ENCODE data around the gene L1CAM.

L1CAM gene

GRCh38 chrX:153830640-153831428, 55.1 kb downstream of the L1CAM start:
- H3K4me3 Mint-ChIP-seq, result peak overlapping the region; percentile 31

GRCh38 chrX:153829799-153830639, 56.0 kb downstream of the L1CAM start, which contains the start of gene PDZD4:
PDZD4 (minus strand) TSS chrX:153830544; CDS start chrX:153830298, 246 bp downstream.
- Mint-ChIP-seq H3K4me1 (ENCODE audit: low read depth) (peaks cover 10% of the 10 kb centered on the region), H3K9me3 (no peaks in the 10 kb centered on the region), H3K4me3 (peak within 1 kb of the TSS; percentile 47), H3K27me3 (peaks cover 52% of the 10 kb centered on the region), H3K27ac (no peak within 1 kb of the TSS), H3K36me3 (ENCODE audit: low read depth) (no peaks in the 10 kb centered on the region)
- DNase-seq, result no peak

More at GRCh38 chrX:153830640-153831428, 55.1 kb downstream of the L1CAM start:
- peaks cover 44% of the 10 kb centered on the region for H3K27me3 Mint-ChIP-seq
- H3K27ac Mint-ChIP-seq, result no peak overlapping the region
- DNase-seq, result no peak
- H3K36me3 Mint-ChIP-seq (ENCODE audit: low read depth), result no peaks in the 10 kb centered on the region
- no peaks in the 10 kb centered on the region for H3K9me3 Mint-ChIP-seq
- H3K4me1 Mint-ChIP-seq (ENCODE audit: low read depth), result peaks cover 7% of the 10 kb centered on the region

GRCh38 chrX:153829549-153829798, 56.5 kb downstream of the L1CAM start:
- no peaks in the 10 kb centered on the region for H3K9me3 Mint-ChIP-seq
- no peak overlapping the region for H3K27ac Mint-ChIP-seq
- peaks cover 52% of the 10 kb centered on the region for H3K27me3 Mint-ChIP-seq
- H3K36me3 Mint-ChIP-seq (ENCODE audit: low read depth), result no peaks in the 10 kb centered on the region
- no peak for DNase-seq
- peaks cover 10% of the 10 kb centered on the region for H3K4me1 Mint-ChIP-seq (ENCODE audit: low read depth)
- H3K4me3 Mint-ChIP-seq, result peak overlapping the region; percentile 27

- no peaks in the 10 kb centered on the region for H3K36me3 Mint-ChIP-seq (ENCODE audit: low read depth)
- no peaks in the 10 kb centered on the region for H3K9me3 Mint-ChIP-seq
- peaks cover 57% of the 10 kb centered on the region for H3K27me3 Mint-ChIP-seq
- peak overlapping the region; percentile 27 for H3K4me3 Mint-ChIP-seq
- H3K27ac Mint-ChIP-seq, result no peak overlapping the region
- no peak for DNase-seq
- peaks cover 10% of the 10 kb centered on the region for H3K4me1 Mint-ChIP-seq (ENCODE audit: low read depth)
Observed at GRCh38 chrX:153828723-153829548, 57.0 kb downstream of the L1CAM start.

- Mint-ChIP-seq H3K4me3 (no peak overlapping the region), H3K27me3 (peaks cover 62% of the 10 kb centered on the region)
Observed at GRCh38 chrX:153828308-153828707, 57.7 kb downstream of the L1CAM start.

GRCh38 chrX:153827903-153828302, 58.1 kb downstream of the L1CAM start:
- Mint-ChIP-seq H3K4me1 (ENCODE audit: low read depth) (peaks cover 10% of the 10 kb centered on the region), H3K27ac (no peak overlapping the region), H3K36me3 (ENCODE audit: low read depth) (no peaks in the 10 kb centered on the region), H3K9me3 (no peaks in the 10 kb centered on the region), H3K27me3 (peaks cover 58% of the 10 kb centered on the region), H3K4me3 (no peak overlapping the region)
- DNase-seq, result no peak

More at GRCh38 chrX:153828308-153828707, 57.7 kb downstream of the L1CAM start:
- H3K9me3 Mint-ChIP-seq, result no peaks in the 10 kb centered on the region
- peaks cover 10% of the 10 kb centered on the region for H3K4me1 Mint-ChIP-seq (ENCODE audit: low read depth)
- no peaks in the 10 kb centered on the region for H3K36me3 Mint-ChIP-seq (ENCODE audit: low read depth)
- no peak overlapping the region for H3K27ac Mint-ChIP-seq
- no peak for DNase-seq

- Mint-ChIP-seq H3K36me3 (ENCODE audit: low read depth) (no peaks in the 10 kb centered on the region), H3K27me3 (peaks cover 61% of the 10 kb centered on the region), H3K27ac (no peak overlapping the region), H3K4me1 (ENCODE audit: low read depth) (peaks cover 18% of the 10 kb centered on the region), H3K4me3 (no peak overlapping the region), H3K9me3 (no peaks in the 10 kb centered on the region)
- no peak for DNase-seq
Observed at GRCh38 chrX:153827016-153827415, 59.0 kb downstream of the L1CAM start.

- H3K4me3 Mint-ChIP-seq, result no peak overlapping the region
- H3K4me1 Mint-ChIP-seq (ENCODE audit: low read depth), result peaks cover 33% of the 10 kb centered on the region
- H3K36me3 Mint-ChIP-seq (ENCODE audit: low read depth), result no peaks in the 10 kb centered on the region
- DNase-seq, result no peak
- no peaks in the 10 kb centered on the region for H3K9me3 Mint-ChIP-seq
- no peak overlapping the region for H3K27ac Mint-ChIP-seq
- peaks cover 57% of the 10 kb centered on the region for H3K27me3 Mint-ChIP-seq
Observed at GRCh38 chrX:153825042-153825441, 60.9 kb downstream of the L1CAM start.

- Mint-ChIP-seq H3K27me3 (peaks cover 63% of the 10 kb centered on the region), H3K27ac (no peak overlapping the region), H3K36me3 (ENCODE audit: low read depth) (no peaks in the 10 kb centered on the region), H3K4me1 (ENCODE audit: low read depth) (peaks cover 38% of the 10 kb centered on the region), H3K4me3 (no peak overlapping the region), H3K9me3 (no peaks in the 10 kb centered on the region)
- no peak for DNase-seq
Observed at GRCh38 chrX:153824348-153824747, 61.6 kb downstream of the L1CAM start.

- H3K4me3 Mint-ChIP-seq, result no peak overlapping the region
- peaks cover 44% of the 10 kb centered on the region for H3K4me1 Mint-ChIP-seq (ENCODE audit: low read depth)
- peaks cover 66% of the 10 kb centered on the region for H3K27me3 Mint-ChIP-seq
- H3K9me3 Mint-ChIP-seq, result no peaks in the 10 kb centered on the region
- DNase-seq, result no peak
- H3K27ac Mint-ChIP-seq, result no peak overlapping the region
- no peaks in the 10 kb centered on the region for H3K36me3 Mint-ChIP-seq (ENCODE audit: low read depth)
Observed at GRCh38 chrX:153821066-153821465, 64.9 kb downstream of the L1CAM start.

- Mint-ChIP-seq H3K27me3 (peaks cover 64% of the 10 kb centered on the region), H3K4me1 (ENCODE audit: low read depth) (peaks cover 43% of the 10 kb centered on the region), H3K9me3 (no peaks in the 10 kb centered on the region), H3K27ac (no peak overlapping the region), H3K36me3 (ENCODE audit: low read depth) (no peaks in the 10 kb centered on the region), H3K4me3 (no peak overlapping the region)
- DNase-seq, result no peak
Observed at GRCh38 chrX:153820601-153821000, 65.4 kb downstream of the L1CAM start.

- peaks cover 48% of the 10 kb centered on the region for H3K4me1 Mint-ChIP-seq (ENCODE audit: low read depth)
- H3K4me3 Mint-ChIP-seq, result peak overlapping the region; percentile 54
- H3K9me3 Mint-ChIP-seq, result no peaks in the 10 kb centered on the region
- no peaks in the 10 kb centered on the region for H3K36me3 Mint-ChIP-seq (ENCODE audit: low read depth)
- H3K27ac Mint-ChIP-seq, result no peak overlapping the region
- peaks cover 62% of the 10 kb centered on the region for H3K27me3 Mint-ChIP-seq
- DNase-seq, result no peak
Observed at GRCh38 chrX:153819384-153820040, 66.5 kb downstream of the L1CAM start.

- peaks cover 48% of the 10 kb centered on the region for H3K4me1 Mint-ChIP-seq (ENCODE audit: low read depth)
- no peaks in the 10 kb centered on the region for H3K9me3 Mint-ChIP-seq
- H3K27me3 Mint-ChIP-seq, result peaks cover 58% of the 10 kb centered on the region
- H3K36me3 Mint-ChIP-seq (ENCODE audit: low read depth), result no peaks in the 10 kb centered on the region
- peak; percentile 75 for DNase-seq
- H3K27ac Mint-ChIP-seq, result no peak overlapping the region
- peak overlapping the region; percentile 54 for H3K4me3 Mint-ChIP-seq
Observed at GRCh38 chrX:153818571-153819383, 67.2 kb downstream of the L1CAM start.

Data from activated T-cell treated with anti-CD3 and anti-CD28 coated beads, Interleukin-2, amount 50 U/mL, for 24 hours (primary cell).